ENCODE results near the gene NPEPPS. TPM values are rescaled to one million over a fixed set of nuclear protein-coding genes. Genes with fewer than 3 reads are reported as not detected.

The NPEPPS gene
- total RNA-seq, 1 donor from 2014 or later = 130 TPM

- no peak overlapping the region for H3K27ac Mint-ChIP-seq (ENCODE audit: unreplicated experiment)
- H3K4me3 Mint-ChIP-seq (ENCODE audit: unreplicated experiment) = no peak overlapping the region
- no peaks in the 10 kb centered on the region for H3K27me3 Mint-ChIP-seq (ENCODE audit: unreplicated experiment)
- no peaks in the 10 kb centered on the region for H3K9me3 Mint-ChIP-seq (ENCODE audit: unreplicated experiment)
- TF ChIP-seq, protein P1, sequence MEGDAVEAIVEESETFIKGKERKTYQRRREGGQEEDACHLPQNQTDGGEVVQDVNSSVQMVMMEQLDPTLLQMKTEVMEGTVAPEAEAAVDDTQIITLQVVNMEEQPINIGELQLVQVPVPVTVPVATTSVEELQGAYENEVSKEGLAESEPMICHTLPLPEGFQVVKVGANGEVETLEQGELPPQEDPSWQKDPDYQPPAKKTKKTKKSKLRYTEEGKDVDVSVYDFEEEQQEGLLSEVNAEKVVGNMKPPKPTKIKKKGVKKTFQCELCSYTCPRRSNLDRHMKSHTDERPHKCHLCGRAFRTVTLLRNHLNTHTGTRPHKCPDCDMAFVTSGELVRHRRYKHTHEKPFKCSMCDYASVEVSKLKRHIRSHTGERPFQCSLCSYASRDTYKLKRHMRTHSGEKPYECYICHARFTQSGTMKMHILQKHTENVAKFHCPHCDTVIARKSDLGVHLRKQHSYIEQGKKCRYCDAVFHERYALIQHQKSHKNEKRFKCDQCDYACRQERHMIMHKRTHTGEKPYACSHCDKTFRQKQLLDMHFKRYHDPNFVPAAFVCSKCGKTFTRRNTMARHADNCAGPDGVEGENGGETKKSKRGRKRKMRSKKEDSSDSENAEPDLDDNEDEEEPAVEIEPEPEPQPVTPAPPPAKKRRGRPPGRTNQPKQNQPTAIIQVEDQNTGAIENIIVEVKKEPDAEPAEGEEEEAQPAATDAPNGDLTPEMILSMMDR (IDR thresholded peaks at IDR 0.05) = no peak
- peaks cover 5% of the 10 kb centered on the region for H3K4me1 Mint-ChIP-seq (ENCODE audit: unreplicated experiment)
- H3K36me3 Mint-ChIP-seq (ENCODE audit: unreplicated experiment) = peaks cover 11% of the 10 kb centered on the region
- no peak for DNase-seq (ENCODE audit: extremely low spot score, unreplicated experiment)
Measured at GRCh38 chr17:47629826-47630225, 98.9 kb downstream of the NPEPPS start.

DNA sequence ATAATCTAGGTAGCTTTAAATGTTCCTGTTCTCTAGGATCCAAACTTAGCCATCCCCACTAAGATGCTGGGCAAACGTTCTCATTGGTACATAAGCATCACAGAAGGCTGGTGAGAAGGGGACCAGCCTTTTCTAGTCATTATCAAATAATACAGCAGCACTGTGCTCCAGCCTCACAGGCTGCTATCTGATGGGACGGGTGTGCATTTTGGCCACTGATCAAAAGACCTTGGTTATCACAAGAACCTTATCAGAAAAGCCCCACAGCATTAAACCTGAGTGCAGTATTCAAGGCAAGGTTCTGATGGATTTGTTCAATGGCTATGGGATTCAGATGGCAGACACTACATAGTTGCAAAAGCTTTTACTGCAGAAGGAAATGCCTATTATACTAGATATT, 99.7 kb downstream of the NPEPPS start:
- Mint-ChIP-seq H3K9me3 (ENCODE audit: unreplicated experiment) (no peaks in the 10 kb centered on the region), H3K27me3 (ENCODE audit: unreplicated experiment) (no peaks in the 10 kb centered on the region), H3K27ac (ENCODE audit: unreplicated experiment) (no peak overlapping the region), H3K36me3 (ENCODE audit: unreplicated experiment) (peaks cover 7% of the 10 kb centered on the region), H3K4me3 (ENCODE audit: unreplicated experiment) (no peak overlapping the region), H3K4me1 (ENCODE audit: unreplicated experiment) (peaks cover 5% of the 10 kb centered on the region)
- TF ChIP-seq, protein P1 (IDR thresholded peaks at IDR 0.05) = no peak
- no peak for DNase-seq (ENCODE audit: extremely low spot score, unreplicated experiment)

DNA sequence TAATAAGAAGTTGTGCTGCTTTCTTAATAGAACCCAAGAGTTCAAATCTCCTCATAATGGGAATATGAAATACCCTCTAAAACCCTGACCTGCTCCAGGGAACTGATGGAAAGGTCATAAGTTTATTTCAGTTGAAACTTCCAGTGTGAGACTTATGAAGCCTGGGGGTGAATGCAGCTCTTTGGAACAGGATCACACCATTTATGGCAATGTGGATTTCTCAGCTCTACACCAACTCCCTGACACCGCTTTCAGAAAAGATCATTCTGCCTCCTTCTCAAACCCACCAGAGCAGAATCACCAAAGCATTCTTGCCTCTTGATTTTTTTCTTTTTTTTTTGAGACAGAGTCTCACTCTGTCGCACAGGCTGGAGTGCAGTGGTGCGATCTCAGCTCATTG, 102.1 kb downstream of the NPEPPS start:
- Mint-ChIP-seq H3K4me1 (ENCODE audit: unreplicated experiment) (peaks cover 5% of the 10 kb centered on the region), H3K27me3 (ENCODE audit: unreplicated experiment) (no peaks in the 10 kb centered on the region), H3K4me3 (ENCODE audit: unreplicated experiment) (no peak overlapping the region), H3K36me3 (ENCODE audit: unreplicated experiment) (peaks cover 10% of the 10 kb centered on the region), H3K9me3 (ENCODE audit: unreplicated experiment) (no peaks in the 10 kb centered on the region), H3K27ac (ENCODE audit: unreplicated experiment) (peak overlapping the region; percentile 18)
- no peak for DNase-seq (ENCODE audit: extremely low spot score, unreplicated experiment)
- TF ChIP-seq, protein P1 (IDR thresholded peaks at IDR 0.05) = no peak

GRCh38 chr17:47633996-47634395, 103.1 kb downstream of the NPEPPS start:
- Mint-ChIP-seq H3K4me1 (ENCODE audit: unreplicated experiment) (peaks cover 5% of the 10 kb centered on the region), H3K36me3 (ENCODE audit: unreplicated experiment) (peaks cover 10% of the 10 kb centered on the region), H3K27me3 (ENCODE audit: unreplicated experiment) (no peaks in the 10 kb centered on the region), H3K27ac (ENCODE audit: unreplicated experiment) (no peak overlapping the region), H3K4me3 (ENCODE audit: unreplicated experiment) (no peak overlapping the region), H3K9me3 (ENCODE audit: unreplicated experiment) (no peaks in the 10 kb centered on the region)
- no peak for DNase-seq (ENCODE audit: extremely low spot score, unreplicated experiment)
- TF ChIP-seq, protein P1 (IDR thresholded peaks at IDR 0.05) = no peak

DNA sequence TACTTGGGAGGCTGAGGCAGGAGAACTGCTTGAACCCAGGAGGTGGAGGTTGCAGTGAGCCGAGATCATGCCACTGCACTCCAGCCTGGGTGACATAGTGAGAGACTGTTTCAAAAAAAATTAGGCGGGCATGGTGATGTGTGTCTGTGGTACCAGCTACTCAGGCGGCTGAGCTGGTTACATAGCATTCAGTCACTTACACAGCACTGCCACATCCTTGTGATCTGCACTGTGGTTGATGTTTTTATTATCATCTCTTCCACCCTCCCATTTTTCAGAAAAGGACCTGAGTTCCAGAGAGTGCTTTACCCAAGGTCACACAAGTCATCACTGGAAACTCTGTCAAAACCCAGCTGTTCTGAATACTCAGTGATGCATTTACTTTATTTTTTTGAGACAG, 104.0 kb downstream of the NPEPPS start:
- no peak overlapping the region for H3K27ac Mint-ChIP-seq (ENCODE audit: unreplicated experiment)
- TF ChIP-seq, protein P1 (IDR thresholded peaks at IDR 0.05) = no peak
- H3K9me3 Mint-ChIP-seq (ENCODE audit: unreplicated experiment) = no peaks in the 10 kb centered on the region
- no peaks in the 10 kb centered on the region for H3K27me3 Mint-ChIP-seq (ENCODE audit: unreplicated experiment)
- peaks cover 8% of the 10 kb centered on the region for H3K36me3 Mint-ChIP-seq (ENCODE audit: unreplicated experiment)
- no peak overlapping the region for H3K4me3 Mint-ChIP-seq (ENCODE audit: unreplicated experiment)
- no peak for DNase-seq (ENCODE audit: extremely low spot score, unreplicated experiment)
- H3K4me1 Mint-ChIP-seq (ENCODE audit: unreplicated experiment) = peaks cover 5% of the 10 kb centered on the region

Measured in osteocyte (in vitro differentiated cells).